Memory B cell (primary cell): ENCODE results near the gene DUSP28.
"Not testable (repeated sequence)": the region's sequence is repeated elsewhere in the genome, so short reads cannot be mapped to it uniquely, and the experiment has no call there.

Source experiments
- ATAC-seq: fragments of 150-1000 bp; cut with Tn5 transposase; 2 replicates; pipeline ENCODE4 v1.10.0; 2021; ENCODE audit warnings: low read depth, mild to moderate bottlenecking, moderate library complexity
- DNase-seq, 2 donors: peaks; one replicate each; pipeline ENCODE4 v3.0.0; 2022; ENCODE audit warnings: low spot score in 2 of 2
- H3K27ac Mint-ChIP-seq: one replicate; pipeline ENCODE4 v1.8.0; 2022; ENCODE audit warnings: mild to moderate bottlenecking, moderate library complexity, mixed read lengths
- H3K27me3 Mint-ChIP-seq: one replicate; pipeline ENCODE4 v1.8.0; 2022; ENCODE audit warnings: mixed read lengths
- H3K36me3 Mint-ChIP-seq: one replicate; pipeline ENCODE4 v1.8.0; 2022; ENCODE audit warnings: mild to moderate bottlenecking, mixed read lengths
- H3K4me1 Mint-ChIP-seq: one replicate; pipeline ENCODE4 v1.8.0; 2022; ENCODE audit warnings: mixed read lengths
- H3K4me3 Mint-ChIP-seq: one replicate; pipeline ENCODE4 v1.8.0; 2022; ENCODE audit warnings: mild to moderate bottlenecking, moderate library complexity, mixed read lengths
- H3K9me3 Mint-ChIP-seq: one replicate; pipeline ENCODE4 v1.8.0; 2022; ENCODE audit warnings: mixed read lengths

Gene DUSP28

GRCh38 chr2:240521885-240522284, 38.3 kb upstream of the DUSP28 start:
- H3K27ac Mint-ChIP-seq, DNase-seq, H3K27me3 Mint-ChIP-seq, ATAC-seq, H3K4me1 Mint-ChIP-seq, H3K9me3 Mint-ChIP-seq, H3K4me3 Mint-ChIP-seq: not testable (repeated sequence)
- peaks cover 47% of the 10 kb centered on the region for H3K36me3 Mint-ChIP-seq

- H3K27ac Mint-ChIP-seq = no peak overlapping the region
- no peak overlapping the region for H3K4me3 Mint-ChIP-seq
- ATAC-seq = no peak
- H3K9me3 Mint-ChIP-seq = peaks cover 9% of the 10 kb centered on the region
- H3K36me3 Mint-ChIP-seq = peaks cover 52% of the 10 kb centered on the region
- no peak for DNase-seq
- peaks cover 10% of the 10 kb centered on the region for H3K4me1 Mint-ChIP-seq
- peaks cover 3% of the 10 kb centered on the region for H3K27me3 Mint-ChIP-seq
These were observed 37.8 kb upstream of the DUSP28 start for GRCh38 chr2:240522406-240522805.

- H3K4me1 Mint-ChIP-seq = peaks cover 13% of the 10 kb centered on the region
- H3K27me3 Mint-ChIP-seq = peaks cover 3% of the 10 kb centered on the region
- DNase-seq = no peak
- H3K4me3 Mint-ChIP-seq = no peak overlapping the region
- ATAC-seq = no peak
- peaks cover 12% of the 10 kb centered on the region for H3K9me3 Mint-ChIP-seq
- peaks cover 55% of the 10 kb centered on the region for H3K36me3 Mint-ChIP-seq
- H3K27ac Mint-ChIP-seq = no peak overlapping the region
These were observed 36.5 kb upstream of the DUSP28 start for GRCh38 chr2:240523451-240524281.

GRCh38 chr2:240524963-240525718, 35.0 kb upstream of the DUSP28 start:
- Mint-ChIP-seq H3K36me3 (peaks cover 67% of the 10 kb centered on the region), H3K27me3 (peaks cover 3% of the 10 kb centered on the region), H3K27ac (no peak overlapping the region), H3K4me1 (peaks cover 17% of the 10 kb centered on the region), H3K4me3 (no peak overlapping the region), H3K9me3 (peaks cover 15% of the 10 kb centered on the region)
- ATAC-seq = no peak
- no peak for DNase-seq

GRCh38 chr2:240525802-240526201, 34.4 kb upstream of the DUSP28 start:
- DNase-seq = peak in 1 of 2 donors; percentile 3
- Mint-ChIP-seq H3K27me3 (peaks cover under 1% of the 10 kb centered on the region), H3K27ac (no peak overlapping the region), H3K4me1 (peaks cover 14% of the 10 kb centered on the region), H3K9me3 (peaks cover 12% of the 10 kb centered on the region), H3K4me3 (no peak overlapping the region), H3K36me3 (peaks cover 68% of the 10 kb centered on the region)
- ATAC-seq = no peak

GRCh38 chr2:240526521-240526920, 33.6 kb upstream of the DUSP28 start:
- no peaks in the 10 kb centered on the region for H3K27me3 Mint-ChIP-seq
- DNase-seq = no peak
- peaks cover 12% of the 10 kb centered on the region for H3K4me1 Mint-ChIP-seq
- ATAC-seq = no peak
- peaks cover 12% of the 10 kb centered on the region for H3K9me3 Mint-ChIP-seq
- peaks cover 73% of the 10 kb centered on the region for H3K36me3 Mint-ChIP-seq
- no peak overlapping the region for H3K4me3 Mint-ChIP-seq
- no peak overlapping the region for H3K27ac Mint-ChIP-seq

- peaks cover 12% of the 10 kb centered on the region for H3K4me1 Mint-ChIP-seq
- ATAC-seq (no peak), DNase-seq (peak in 1 of 2 donors; percentile 2)
- peaks cover 20% of the 10 kb centered on the region for H3K9me3 Mint-ChIP-seq
- H3K4me3 Mint-ChIP-seq = no peak overlapping the region
- H3K27me3 Mint-ChIP-seq = no peaks in the 10 kb centered on the region
- H3K27ac Mint-ChIP-seq = no peak overlapping the region
- peaks cover 78% of the 10 kb centered on the region for H3K36me3 Mint-ChIP-seq
These were observed 32.9 kb upstream of the DUSP28 start for GRCh38 chr2:240527153-240527750.

GRCh38 chr2:240528406-240529040, 31.6 kb upstream of the DUSP28 start:
- Mint-ChIP-seq H3K27ac (no peak overlapping the region), H3K4me1 (peaks cover 12% of the 10 kb centered on the region), H3K27me3 (no peaks in the 10 kb centered on the region), H3K4me3 (no peak overlapping the region), H3K9me3 (peaks cover 23% of the 10 kb centered on the region), H3K36me3 (peaks cover 80% of the 10 kb centered on the region)
- DNase-seq = peak in 1 of 2 donors; percentile 6
- ATAC-seq = no peak

- DNase-seq (peak in 1 of 2 donors; percentile 6), ATAC-seq (no peak)
- no peak overlapping the region for H3K4me3 Mint-ChIP-seq
- H3K27ac Mint-ChIP-seq = peak overlapping the region; percentile 39
- peaks cover 81% of the 10 kb centered on the region for H3K36me3 Mint-ChIP-seq
- peaks cover 25% of the 10 kb centered on the region for H3K9me3 Mint-ChIP-seq
- peaks cover 12% of the 10 kb centered on the region for H3K4me1 Mint-ChIP-seq
- H3K27me3 Mint-ChIP-seq = no peaks in the 10 kb centered on the region
These were observed 30.7 kb upstream of the DUSP28 start for GRCh38 chr2:240529344-240529999.

GRCh38 chr2:240530181-240530580, 30.0 kb upstream of the DUSP28 start:
- peak overlapping the region; percentile 39 for H3K27ac Mint-ChIP-seq
- H3K4me3 Mint-ChIP-seq = no peak overlapping the region
- no peaks in the 10 kb centered on the region for H3K27me3 Mint-ChIP-seq
- peaks cover 81% of the 10 kb centered on the region for H3K36me3 Mint-ChIP-seq
- peaks cover 12% of the 10 kb centered on the region for H3K4me1 Mint-ChIP-seq
- no peak for ATAC-seq
- peak in 1 of 2 donors; percentile 3 for DNase-seq
- peaks cover 25% of the 10 kb centered on the region for H3K9me3 Mint-ChIP-seq

- peaks cover 76% of the 10 kb centered on the region for H3K36me3 Mint-ChIP-seq
- H3K9me3 Mint-ChIP-seq = peaks cover 25% of the 10 kb centered on the region
- DNase-seq (no peak), ATAC-seq (no peak)
- no peak overlapping the region for H3K27ac Mint-ChIP-seq
- H3K27me3 Mint-ChIP-seq = no peaks in the 10 kb centered on the region
- H3K4me3 Mint-ChIP-seq = no peak overlapping the region
- peaks cover 12% of the 10 kb centered on the region for H3K4me1 Mint-ChIP-seq
These were observed 29.1 kb upstream of the DUSP28 start for GRCh38 chr2:240531038-240531437.

- Mint-ChIP-seq H3K27ac (no peak overlapping the region), H3K27me3 (no peaks in the 10 kb centered on the region), H3K4me3 (no peak overlapping the region), H3K4me1 (peaks cover 9% of the 10 kb centered on the region), H3K36me3 (peaks cover 70% of the 10 kb centered on the region), H3K9me3 (peaks cover 20% of the 10 kb centered on the region)
- ATAC-seq (no peak), DNase-seq (no peak)
These were observed 28.0 kb upstream of the DUSP28 start for GRCh38 chr2:240532031-240532775.
